GM18505 (cell line): ENCODE data around the gene IFT57.
"Not testable (repeated sequence)": the region's sequence is repeated elsewhere in the genome, so short reads cannot be mapped to it uniquely, and the experiment has no call there.

Experiments
- ATAC-seq: cut with Tn5 transposase; IDR thresholded peaks from one replicate; pipeline ENCODE4 v1.9.1; 2021; ENCODE audit not compliant: unreplicated experiment
- POLR2A ChIP-seq: IDR thresholded peaks from 4 replicates; pipeline ENCODE4 v1.6.1; 2011; ENCODE audit warnings: borderline replicate concordance; ENCODE audit not compliant: insufficient read depth, insufficient read length; ENCODE audit errors: extremely low read depth

Gene IFT57

GRCh38 chr3:108221911-108222852, at the start of gene IFT57:
TSS of gene IFT57 (minus strand) at chr3:108222424. CDS start at chr3:108222322, 102 bp downstream.
- TF ChIP-seq POLR2A, result peak; percentile 79
- peak; percentile 91 for ATAC-seq

- TF ChIP-seq POLR2A, result no peak
- no peak for ATAC-seq
Observed at GRCh38 chr3:108271626-108272025, 49.4 kb upstream of the IFT57 start.

GRCh38 chr3:108268235-108268634, 46.0 kb upstream of the IFT57 start:
- ATAC-seq, result not testable (repeated sequence)

DNA sequence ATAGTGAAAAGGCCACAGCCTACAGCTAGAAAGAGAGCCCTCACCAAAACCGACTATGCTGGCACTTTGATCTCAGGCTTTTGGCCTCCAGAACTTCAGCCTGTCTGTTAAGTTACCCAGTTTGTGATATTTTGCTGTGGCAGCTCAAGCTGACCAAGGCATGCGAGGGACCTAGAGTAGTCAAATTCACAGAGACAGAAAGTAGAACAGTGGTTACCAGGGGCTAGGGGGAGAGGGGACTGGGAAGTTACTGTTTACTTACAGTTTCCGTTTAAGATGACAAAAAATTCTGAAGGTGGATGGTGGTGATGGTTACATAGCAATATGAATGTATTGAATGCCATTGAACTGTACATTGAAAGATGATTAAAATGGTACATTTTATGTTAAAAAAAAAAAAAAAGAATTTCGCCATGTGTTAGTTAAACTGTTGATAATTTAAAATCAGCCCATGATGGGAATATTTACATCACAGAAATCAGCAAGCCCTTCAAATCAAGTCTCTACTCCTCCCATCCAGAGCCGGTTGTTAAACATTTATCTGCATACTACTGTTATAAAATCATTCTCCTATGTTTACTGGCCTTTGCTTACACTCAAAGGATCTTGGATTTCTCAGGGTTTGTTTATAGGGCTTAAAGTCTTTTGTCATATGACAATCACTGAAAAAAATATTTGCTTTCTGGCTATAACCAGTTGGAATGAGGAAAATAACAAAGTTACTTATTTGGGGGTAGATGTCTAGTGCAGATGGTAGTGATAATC, 42.5 kb upstream of the IFT57 start:
- ATAC-seq, result not testable (repeated sequence)

- TF ChIP-seq POLR2A, result no peak
- no peak for ATAC-seq
Observed at GRCh38 chr3:108255131-108255530, 32.9 kb upstream of the IFT57 start.

- no peak for TF ChIP-seq POLR2A
- no peak for ATAC-seq
Observed at GRCh38 chr3:108251844-108252243, 29.6 kb upstream of the IFT57 start.

DNA sequence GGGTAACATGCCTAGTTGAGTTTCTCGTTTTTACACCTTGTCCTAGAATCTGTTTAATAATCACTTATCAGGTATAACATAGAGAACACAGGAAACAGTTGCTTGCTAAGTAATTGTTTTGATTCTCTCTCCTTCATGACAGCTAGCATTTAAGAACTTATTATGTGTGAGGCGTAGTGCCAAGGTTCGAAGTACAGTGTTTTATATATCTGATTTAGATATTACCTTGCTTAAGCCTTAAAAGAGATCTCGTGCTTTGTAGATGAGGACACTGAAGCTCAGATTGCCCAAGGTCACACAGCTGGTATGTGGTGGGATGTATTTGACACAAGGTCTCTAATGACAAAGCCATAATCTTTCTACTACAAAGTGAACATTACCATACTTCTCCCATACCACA, 29.0 kb upstream of the IFT57 start:
- ATAC-seq, result no peak
- no peak for TF ChIP-seq POLR2A

DNA sequence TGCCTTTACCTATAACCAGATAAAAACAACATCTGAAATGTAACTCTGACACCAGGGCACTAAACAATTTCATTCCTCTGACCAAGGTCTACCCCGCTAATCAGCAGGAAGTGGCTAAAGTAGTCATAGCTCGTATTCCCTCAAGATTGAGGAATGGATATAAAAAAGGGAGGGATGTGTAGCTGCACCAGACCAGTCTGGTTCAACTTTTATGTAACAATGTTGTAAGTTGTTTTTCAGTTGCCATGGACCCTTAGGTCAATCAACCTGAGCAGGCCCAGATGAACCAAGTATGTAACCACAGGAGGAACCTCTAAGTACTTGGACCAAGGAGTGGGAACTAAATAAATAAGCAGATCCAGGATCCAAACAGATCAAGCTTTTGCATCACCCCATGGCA, 28.4 kb upstream of the IFT57 start:
- ATAC-seq, result no peak
- TF ChIP-seq POLR2A, result no peak

DNA sequence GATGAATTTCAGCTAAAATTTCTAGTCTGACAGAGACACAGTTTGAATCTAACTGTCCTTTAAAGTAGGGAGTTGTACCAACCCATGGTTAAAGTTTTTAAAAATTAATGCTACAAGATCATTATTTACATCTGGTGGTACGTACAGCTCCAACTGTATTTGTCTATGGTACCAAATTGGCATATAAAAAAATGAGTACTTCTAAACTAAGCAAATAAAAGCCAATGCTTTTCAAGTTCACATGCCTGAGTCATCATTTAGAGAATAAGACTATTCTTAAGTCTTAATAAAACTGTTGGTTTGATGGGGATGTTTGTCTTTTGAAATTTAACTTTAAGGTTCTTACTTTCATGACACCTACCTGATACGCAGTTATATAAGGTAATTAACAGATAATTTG, 21.0 kb upstream of the IFT57 start:
- TF ChIP-seq POLR2A, result no peak
- ATAC-seq, result no peak

- TF ChIP-seq POLR2A, result no peak
- ATAC-seq, result no peak
Observed at GRCh38 chr3:108242776-108243175, 20.6 kb upstream of the IFT57 start.

GRCh38 chr3:108241721-108242120, 19.5 kb upstream of the IFT57 start:
- no peak for TF ChIP-seq POLR2A
- no peak for ATAC-seq

DNA sequence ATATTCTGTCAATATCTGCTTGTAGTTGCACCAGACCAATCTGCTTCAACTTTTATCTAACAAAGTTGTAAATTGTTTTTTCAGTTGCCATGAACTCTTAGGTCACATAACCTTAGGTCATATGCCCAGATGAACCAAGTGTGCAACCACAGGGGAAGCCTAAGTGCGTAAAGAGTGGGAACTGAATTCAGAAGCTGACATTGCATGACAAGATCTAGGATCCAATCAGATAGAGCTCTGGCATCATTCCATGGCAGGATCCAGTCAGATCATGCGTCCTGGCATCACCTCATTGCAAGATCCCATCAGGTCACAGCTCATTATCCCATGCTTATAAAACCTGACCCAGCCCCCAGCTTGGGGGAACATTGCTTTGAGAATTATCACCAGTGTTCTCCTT, 18.9 kb upstream of the IFT57 start:
- TF ChIP-seq POLR2A, result no peak
- no peak for ATAC-seq

DNA sequence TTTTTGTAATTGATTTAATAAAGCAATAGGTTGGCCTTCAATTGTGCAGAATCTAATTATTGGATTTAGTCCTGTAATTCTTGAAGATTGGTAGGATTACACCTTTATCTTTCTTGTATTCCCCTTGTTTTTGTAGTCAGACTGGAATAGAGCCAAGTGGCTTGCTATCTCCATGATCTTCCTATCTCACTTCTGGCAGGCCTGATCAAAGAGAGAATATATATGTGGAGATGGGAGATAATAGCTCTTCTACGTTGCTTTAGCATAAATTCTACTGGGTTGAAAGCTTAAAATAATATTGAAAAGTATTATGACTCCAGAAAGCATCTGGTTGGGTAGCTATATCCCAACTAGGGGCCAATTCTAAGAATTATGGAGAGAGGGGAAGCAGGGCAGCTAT, 16.9 kb upstream of the IFT57 start:
- no peak for ATAC-seq
- TF ChIP-seq POLR2A, result no peak

DNA sequence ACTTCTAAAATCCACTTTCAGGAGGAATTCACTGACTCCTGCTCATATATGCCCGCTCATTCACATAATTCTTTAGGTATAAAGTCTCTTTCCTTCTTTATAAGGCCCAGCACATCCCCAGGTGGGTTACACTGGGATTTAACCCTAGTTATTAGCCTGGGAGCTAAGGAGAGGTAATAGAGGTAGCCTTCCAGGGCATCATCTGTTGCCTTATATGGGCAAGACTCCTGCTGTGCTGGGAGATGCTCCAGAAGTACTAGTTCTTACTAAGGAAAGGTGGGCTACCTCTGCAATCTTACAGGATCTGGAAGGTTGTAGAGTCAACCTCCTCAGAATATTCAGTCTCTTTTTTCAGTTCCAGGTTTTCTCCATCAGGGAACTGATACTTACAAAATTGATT, 13.1 kb upstream of the IFT57 start:
- ATAC-seq, result no peak
- no peak for TF ChIP-seq POLR2A
